HUES64 (cell line): ENCODE data around the gene ZNF135. TPM values are rescaled to one million over a fixed set of nuclear protein-coding genes. Genes with fewer than 3 reads are reported as not detected.

ENCODE experiments used
- H3K27ac ChIP-seq: 2 replicates; pipeline ENCODE4 v1.7.0; 2013; ENCODE audit warnings: low read depth, low read length, inconsistent platforms
- H3K27me3 ChIP-seq: 2 replicates; pipeline ENCODE4 v1.6.1; 2013; ENCODE audit warnings: mild to moderate bottlenecking, low read length; ENCODE audit not compliant: insufficient read depth
- H3K36me3 ChIP-seq: 2 replicates; pipeline ENCODE4 v1.6.1; 2013; ENCODE audit warnings: mild to moderate bottlenecking, low read length; ENCODE audit not compliant: insufficient read depth
- H3K4me1 ChIP-seq: 2 replicates; pipeline ENCODE4 v1.6.1; 2013; ENCODE audit warnings: mild to moderate bottlenecking, low read length, moderate library complexity; ENCODE audit not compliant: insufficient read depth
- H3K4me3 ChIP-seq: 2 replicates; pipeline ENCODE4 v1.5.1; 2013; ENCODE audit warnings: mild to moderate bottlenecking, low read length, moderate library complexity
- H3K9ac ChIP-seq: 2 replicates; pipeline ENCODE4 v1.6.1; 2013; ENCODE audit warnings: mild to moderate bottlenecking, low read depth, low read length
- H3K9me3 ChIP-seq: 2 replicates; pipeline ENCODE4 v1.6.1; 2013; ENCODE audit warnings: low read depth, low read length; ENCODE audit not compliant: insufficient read depth
- WGBS: fragments of 150-250, 120-280 bp; methylation state at CpG from one replicate; pipeline ENCODE4 v1.1.7; 2013; ENCODE audit warnings: missing lambda C conversion rate; 5-methylcytosine and 5-hydroxymethylcytosine counted together
- polyA plus RNA-seq, 2 experiments: library from polyadenylated mRNA; stranded (reverse); fragments of 50-300 nt; gene quantifications; one replicate each; pipeline ENCODE4 v1.2.3, GENCODE V29; 2013

The ZNF135 gene
- polyA plus RNA-seq (2013, experiment 1 of 2) = 2.0 TPM
- polyA plus RNA-seq (2013, experiment 2 of 2) = 2.5 TPM

- peaks cover 20% of the 10 kb centered on the region for H3K36me3 ChIP-seq
- H3K27ac ChIP-seq = peak within 1 kb of the TSS; percentile 89
- H3K4me3 ChIP-seq = peak within 1 kb of the TSS; percentile 61
- H3K9ac ChIP-seq = peak within 1 kb of the TSS; percentile 84
- peaks cover 24% of the 10 kb centered on the region; the same call in 1 of the 2 replicates for H3K9me3 ChIP-seq
- H3K27me3 ChIP-seq = no peaks in the 10 kb centered on the region
- WGBS = 3% methylated on average over 62 of the region's 62 CpGs
- H3K4me1 ChIP-seq = peaks cover 9% of the 10 kb centered on the region
Observed at GRCh38 chr19:58059003-58059670, at the start of gene ZNF135. ZNF135 (plus strand) TSS chr19:58059282; CDS start chr19:58060003, 721 bp downstream.

- H3K4me3 ChIP-seq = peak overlapping the region; percentile 45
- H3K36me3 ChIP-seq = peaks cover 33% of the 10 kb centered on the region
- H3K4me1 ChIP-seq = no peaks in the 10 kb centered on the region
- no peaks in the 10 kb centered on the region for H3K27me3 ChIP-seq
- peaks cover 47% of the 10 kb centered on the region; the same call in 1 of the 2 replicates for H3K9me3 ChIP-seq
- 93% methylated on average over 21 of the region's 21 CpGs for WGBS
- H3K27ac ChIP-seq = no peak overlapping the region
- H3K9ac ChIP-seq = no peak overlapping the region
Observed at GRCh38 chr19:58009301-58009665, 49.8 kb upstream of the ZNF135 start.

DNA sequence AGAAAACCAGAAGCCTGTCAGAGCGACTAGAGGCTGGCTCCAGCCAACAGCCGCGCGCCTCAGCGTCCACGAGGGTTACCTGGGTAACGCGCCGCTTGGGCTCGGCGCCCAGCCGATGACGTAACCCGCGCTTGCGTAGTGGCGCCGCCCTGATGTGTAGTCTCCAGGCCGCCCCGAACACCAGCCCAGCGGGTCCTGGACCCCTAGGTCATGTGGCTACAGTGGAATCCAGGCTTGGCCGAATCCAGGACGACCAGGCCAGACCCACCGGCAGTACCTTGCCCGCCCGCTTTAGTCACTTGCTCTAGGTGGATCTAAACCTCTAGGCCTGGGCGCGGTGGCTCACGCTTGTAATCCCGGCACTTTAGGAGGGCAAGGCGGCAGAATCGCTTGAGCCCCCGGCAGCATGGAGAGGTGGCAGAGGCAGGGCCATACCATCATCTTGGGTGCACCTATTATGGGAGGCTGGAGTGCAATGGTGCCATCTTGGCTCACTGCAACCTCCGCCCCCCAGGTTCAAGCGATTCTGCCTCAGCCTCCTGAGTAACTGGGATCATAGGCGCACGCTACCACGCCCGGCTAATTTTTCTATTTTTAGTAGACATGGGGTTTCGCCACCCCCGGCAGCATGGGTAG, 49.3 kb upstream of the ZNF135 start:
- Histone ChIP-seq H3K9me3 (peaks cover 42% of the 10 kb centered on the region; the same call in 1 of the 2 replicates), H3K9ac (no peak overlapping the region), H3K27me3 (no peaks in the 10 kb centered on the region), H3K36me3 (peaks cover 28% of the 10 kb centered on the region), H3K4me1 (no peaks in the 10 kb centered on the region), H3K4me3 (peak overlapping the region; percentile 45), H3K27ac (no peak overlapping the region)
- WGBS = 97% methylated on average over 41 of the region's 41 CpGs

DNA sequence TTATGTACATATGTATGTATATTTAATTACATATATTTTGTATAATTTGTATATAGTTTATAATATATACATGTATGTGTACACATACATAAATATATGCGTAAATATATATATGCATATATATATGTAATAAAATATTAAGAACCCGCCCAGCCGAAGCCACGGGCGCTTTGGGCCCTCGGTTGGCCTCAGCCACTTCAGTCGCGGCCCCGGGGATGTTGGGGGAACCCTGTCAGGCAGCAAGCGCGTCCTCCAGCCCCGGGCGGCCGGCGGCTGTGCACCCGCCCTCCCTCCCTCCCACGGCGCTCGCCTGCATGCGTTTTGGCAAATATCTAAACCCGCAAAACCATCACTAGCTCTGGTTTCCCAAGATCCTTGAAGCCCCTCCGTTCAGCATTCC, 48.6 kb upstream of the ZNF135 start:
- no peak overlapping the region for H3K27ac ChIP-seq
- no peak overlapping the region for H3K9ac ChIP-seq
- peaks cover 36% of the 10 kb centered on the region; the same call in 1 of the 2 replicates for H3K9me3 ChIP-seq
- no peak overlapping the region for H3K4me3 ChIP-seq
- no peaks in the 10 kb centered on the region for H3K4me1 ChIP-seq
- H3K27me3 ChIP-seq = no peaks in the 10 kb centered on the region
- 97% methylated on average over 21 of the region's 22 CpGs for WGBS
- peaks cover 21% of the 10 kb centered on the region for H3K36me3 ChIP-seq

- Histone ChIP-seq H3K27me3 (no peaks in the 10 kb centered on the region), H3K27ac (no peak overlapping the region), H3K4me3 (no peak overlapping the region), H3K9ac (no peak overlapping the region), H3K4me1 (no peaks in the 10 kb centered on the region), H3K9me3 (peaks cover 17% of the 10 kb centered on the region; the same call in 1 of the 2 replicates), H3K36me3 (no peaks in the 10 kb centered on the region)
- 85% methylated on average over 5 of the region's 5 CpGs for WGBS
Observed at GRCh38 chr19:58014141-58014540, 44.9 kb upstream of the ZNF135 start.

DNA sequence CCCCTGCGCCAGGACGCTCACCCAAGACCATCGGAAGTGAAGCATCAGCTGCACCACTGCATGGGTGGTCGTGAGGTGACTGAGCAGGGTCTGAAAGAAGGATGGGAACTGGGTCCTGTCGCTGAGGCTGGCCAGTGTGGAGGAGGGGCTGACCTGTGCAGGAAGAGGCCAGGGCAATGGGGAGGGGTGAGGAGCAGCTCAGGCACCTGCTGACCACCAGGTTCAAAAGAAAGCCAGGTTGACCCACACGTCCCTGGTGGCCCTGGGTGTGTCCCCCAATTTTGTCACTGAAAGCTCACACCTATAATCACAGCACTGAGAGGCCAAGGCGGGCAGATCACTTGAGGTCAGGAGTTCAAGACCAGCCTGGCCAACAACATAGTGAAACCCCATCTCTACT, 39.0 kb upstream of the ZNF135 start:
- no peaks in the 10 kb centered on the region for H3K27me3 ChIP-seq
- peaks cover 3% of the 10 kb centered on the region; the same call in 1 of the 2 replicates for H3K9me3 ChIP-seq
- WGBS = 72% methylated on average over 7 of the region's 7 CpGs
- H3K27ac ChIP-seq = no peak overlapping the region
- no peak overlapping the region for H3K9ac ChIP-seq
- H3K4me1 ChIP-seq = no peaks in the 10 kb centered on the region
- H3K36me3 ChIP-seq = no peaks in the 10 kb centered on the region
- H3K4me3 ChIP-seq = no peak overlapping the region

DNA sequence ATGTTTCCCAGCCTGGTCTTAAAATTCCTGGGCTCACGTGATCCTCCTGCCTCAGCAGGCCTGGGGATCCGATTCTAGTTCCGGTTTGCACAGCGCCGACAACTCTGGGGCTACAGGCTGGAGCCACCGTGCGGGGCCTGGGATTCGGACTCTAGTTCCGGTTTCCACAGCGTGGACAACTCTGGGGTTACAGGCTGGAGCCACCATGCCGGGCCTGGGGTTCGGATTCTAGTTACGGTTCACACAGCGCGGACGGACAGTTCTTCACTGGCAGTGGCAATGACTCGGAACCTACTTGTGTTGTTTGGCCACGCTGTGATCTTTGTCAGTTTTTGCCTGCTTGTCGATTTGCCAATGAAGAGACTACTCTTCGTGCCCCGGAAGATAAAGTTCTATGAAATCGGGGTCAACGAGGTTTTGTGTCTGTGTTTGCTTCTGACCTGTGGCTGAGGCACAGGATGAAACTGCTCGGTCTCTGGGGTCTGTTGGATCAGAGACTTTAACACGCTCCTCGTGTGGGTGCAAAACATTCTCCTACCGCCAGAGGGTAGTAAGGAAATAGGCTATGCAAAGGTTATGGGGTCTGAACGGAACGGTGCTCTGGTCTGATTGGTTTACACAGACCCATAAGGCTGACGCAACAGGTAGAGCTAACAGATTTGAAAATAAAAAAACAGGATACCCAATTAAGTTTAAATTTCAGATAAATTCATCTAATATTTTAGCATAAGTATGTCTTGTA, 37.4 kb upstream of the ZNF135 start:
- no peak overlapping the region for H3K4me3 ChIP-seq
- H3K27me3 ChIP-seq = no peaks in the 10 kb centered on the region
- 75% methylated on average over 29 of the region's 30 CpGs for WGBS
- peaks cover 9% of the 10 kb centered on the region for H3K9me3 ChIP-seq
- H3K36me3 ChIP-seq = no peaks in the 10 kb centered on the region
- no peaks in the 10 kb centered on the region for H3K4me1 ChIP-seq
- H3K27ac ChIP-seq = no peak overlapping the region
- no peak overlapping the region for H3K9ac ChIP-seq

- H3K36me3 ChIP-seq = no peaks in the 10 kb centered on the region
- no peak overlapping the region for H3K9ac ChIP-seq
- H3K9me3 ChIP-seq = peaks cover 9% of the 10 kb centered on the region
- no peak overlapping the region for H3K4me3 ChIP-seq
- no peaks in the 10 kb centered on the region for H3K27me3 ChIP-seq
- H3K4me1 ChIP-seq = no peaks in the 10 kb centered on the region
- no peak overlapping the region for H3K27ac ChIP-seq
- WGBS = 89% methylated on average over 4 of the region's 4 CpGs
Observed at GRCh38 chr19:58022283-58022660, 36.8 kb upstream of the ZNF135 start.

GRCh38 chr19:58024661-58025060, 34.4 kb upstream of the ZNF135 start:
- no peak overlapping the region for H3K9ac ChIP-seq
- peaks cover 12% of the 10 kb centered on the region for H3K9me3 ChIP-seq
- WGBS = 87% methylated on average over 12 of the region's 12 CpGs

GRCh38 chr19:58033741-58034476, 25.2 kb upstream of the ZNF135 start, which contains the start of gene ZSCAN1:
ZSCAN1 (plus strand) TSS chr19:58034025; CDS start chr19:58037837, 3,812 bp downstream.
- Histone ChIP-seq H3K36me3 (no peaks in the 10 kb centered on the region), H3K9ac (peak within 1 kb of the TSS; percentile 58), H3K27me3 (no peaks in the 10 kb centered on the region; the same call in 1 of the 2 replicates), H3K4me3 (peak within 1 kb of the TSS; percentile 62), H3K4me1 (peaks cover 6% of the 10 kb centered on the region), H3K9me3 (peaks cover 1% of the 10 kb centered on the region), H3K27ac (no peak within 1 kb of the TSS)
- 54% methylated on average over 101 of the region's 101 CpGs for WGBS

More at GRCh38 chr19:58024661-58025060, 34.4 kb upstream of the ZNF135 start:
- H3K27me3 ChIP-seq = no peaks in the 10 kb centered on the region
- no peaks in the 10 kb centered on the region for H3K4me1 ChIP-seq
- H3K36me3 ChIP-seq = no peaks in the 10 kb centered on the region
- no peak overlapping the region for H3K4me3 ChIP-seq
- H3K27ac ChIP-seq = no peak overlapping the region
